ENCODE data around the gene LRRN2. TPM values are rescaled to one million over a fixed set of nuclear protein-coding genes. Genes with fewer than 3 reads are reported as not detected.

Gene LRRN2
- total RNA-seq, 1 experiment from 2014 or later: 0.69 TPM

- no peak for DNase-seq (ENCODE audit: low read depth)
Measured at GRCh38 chr1:204663644-204664383, 21.7 kb downstream of the LRRN2 start.

DNA sequence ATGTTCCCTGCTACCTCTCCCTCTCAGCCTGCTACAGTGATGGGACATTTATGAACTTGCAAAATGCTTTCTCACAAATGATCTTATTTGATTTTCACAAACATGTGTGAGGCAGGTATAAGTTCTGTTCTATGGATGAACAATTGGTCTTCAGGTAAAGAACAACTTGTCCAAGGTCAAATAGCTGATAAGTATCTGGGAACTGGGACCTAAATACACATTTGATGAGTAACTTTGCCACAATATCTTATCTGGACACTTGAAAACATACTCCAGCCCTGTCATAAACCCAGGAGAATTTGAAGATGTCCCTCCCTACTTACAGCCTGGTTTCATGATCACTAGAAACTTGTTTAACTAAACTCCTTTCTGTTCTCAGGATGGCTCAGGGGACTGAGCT is 23.0 kb downstream of the LRRN2 start:
- no peak for DNase-seq (ENCODE audit: low read depth)

DNA sequence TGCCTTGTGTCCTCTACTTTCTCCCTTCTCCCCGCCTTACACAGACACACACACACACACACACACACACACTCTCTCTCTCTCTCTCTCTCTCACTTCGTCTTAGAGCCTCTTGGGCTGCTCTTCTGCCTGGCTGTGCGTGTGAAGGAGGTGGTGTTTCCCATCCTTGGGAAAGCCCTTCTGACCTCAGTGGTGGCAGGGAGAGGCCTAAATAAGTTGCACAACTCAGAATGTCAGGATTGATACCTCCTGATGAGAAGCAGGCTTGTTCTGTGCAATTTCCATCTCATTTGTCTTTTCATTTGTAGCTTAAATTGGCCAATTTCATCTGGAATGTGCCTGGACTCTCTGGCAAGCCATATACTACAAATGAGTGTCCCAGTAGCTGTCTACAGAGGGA is 25.0 kb downstream of the LRRN2 start:
- no peak for DNase-seq (ENCODE audit: low read depth)

GRCh38 chr1:204659056-204659455 is 26.5 kb downstream of the LRRN2 start:
- peak; percentile 41 for DNase-seq (ENCODE audit: low read depth)

DNA sequence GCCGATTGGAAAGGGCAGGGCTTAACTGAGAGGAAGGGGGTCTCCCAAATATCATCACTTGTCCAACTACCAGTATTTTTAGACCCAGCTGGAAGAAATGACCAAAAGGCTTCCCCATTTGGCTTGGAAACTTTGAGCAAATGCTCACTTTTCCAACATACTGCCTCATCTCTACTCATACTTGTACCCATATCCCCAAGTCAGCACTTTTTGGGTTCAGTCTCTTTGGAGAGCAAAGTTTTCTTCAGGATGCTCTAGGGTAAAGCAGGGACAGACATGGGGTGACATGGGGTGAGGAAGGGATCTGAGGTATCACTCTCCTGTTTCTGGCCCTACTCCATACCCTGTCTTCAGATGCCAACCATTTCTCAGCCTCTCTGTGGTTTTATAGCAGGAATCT is 27.2 kb downstream of the LRRN2 start:
- no peak for DNase-seq (ENCODE audit: low read depth)

DNA sequence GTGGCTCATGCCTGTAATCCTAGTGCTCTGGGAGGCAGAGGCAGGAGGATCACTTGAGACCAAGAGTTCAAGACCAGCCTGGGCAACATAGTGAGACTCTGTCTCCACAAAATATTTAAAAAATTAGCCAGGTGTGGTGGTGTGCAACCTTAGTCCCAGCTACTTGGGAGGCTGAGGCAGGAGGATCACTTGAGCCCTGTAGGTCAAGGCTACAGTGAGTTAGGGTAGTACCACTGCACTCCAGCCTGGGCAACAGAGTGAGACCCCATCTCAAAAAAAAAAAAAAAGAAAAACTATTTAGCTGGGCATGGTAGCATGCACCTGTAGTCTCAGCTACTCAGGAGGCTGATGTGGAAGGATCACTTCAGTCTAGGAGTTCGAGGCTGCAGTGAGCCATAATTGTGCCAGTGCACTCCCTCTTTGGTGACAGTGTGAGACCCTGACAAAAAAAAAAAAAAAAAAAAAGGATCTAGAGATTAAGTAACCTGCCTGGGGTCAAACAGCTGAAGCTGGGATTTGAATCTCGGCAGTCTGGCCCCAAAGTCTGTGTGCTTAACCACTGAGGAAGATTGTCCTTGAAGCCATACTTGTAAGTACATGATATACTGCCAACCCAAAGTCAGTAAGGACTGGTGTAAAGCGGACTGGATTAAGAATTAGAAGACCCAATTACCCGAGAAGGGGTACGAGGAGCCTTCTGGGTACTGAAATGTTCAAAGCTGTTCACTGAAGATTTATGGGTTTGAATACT is 31.8 kb downstream of the LRRN2 start:
- DNase-seq (ENCODE audit: low read depth): no peak

DNA sequence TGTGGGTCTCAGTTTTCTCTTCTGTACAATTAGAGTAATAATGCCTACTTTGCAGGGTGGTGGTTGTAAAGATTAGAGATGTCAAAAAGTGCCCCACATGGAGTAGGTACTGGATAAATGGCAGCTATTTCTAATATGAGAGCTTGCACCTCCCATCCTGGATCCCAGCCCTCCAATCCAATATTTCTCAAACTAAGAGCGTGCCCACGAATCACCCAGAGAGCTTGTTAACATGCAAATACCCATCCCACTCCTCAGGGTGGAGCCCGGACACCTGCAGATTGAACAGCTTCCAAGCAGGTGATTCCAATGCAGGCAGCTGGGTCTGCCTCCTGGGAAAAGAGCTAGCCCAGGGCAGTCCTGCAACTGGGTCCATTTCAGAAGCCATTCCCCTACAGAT is 33.0 kb downstream of the LRRN2 start:
- no peak for DNase-seq (ENCODE audit: low read depth)

- no peak for DNase-seq (ENCODE audit: low read depth)
Measured at GRCh38 chr1:204651843-204652421, 33.6 kb downstream of the LRRN2 start.

GRCh38 chr1:204650911-204651570 is 34.5 kb downstream of the LRRN2 start:
- no peak for DNase-seq (ENCODE audit: low read depth)

DNA sequence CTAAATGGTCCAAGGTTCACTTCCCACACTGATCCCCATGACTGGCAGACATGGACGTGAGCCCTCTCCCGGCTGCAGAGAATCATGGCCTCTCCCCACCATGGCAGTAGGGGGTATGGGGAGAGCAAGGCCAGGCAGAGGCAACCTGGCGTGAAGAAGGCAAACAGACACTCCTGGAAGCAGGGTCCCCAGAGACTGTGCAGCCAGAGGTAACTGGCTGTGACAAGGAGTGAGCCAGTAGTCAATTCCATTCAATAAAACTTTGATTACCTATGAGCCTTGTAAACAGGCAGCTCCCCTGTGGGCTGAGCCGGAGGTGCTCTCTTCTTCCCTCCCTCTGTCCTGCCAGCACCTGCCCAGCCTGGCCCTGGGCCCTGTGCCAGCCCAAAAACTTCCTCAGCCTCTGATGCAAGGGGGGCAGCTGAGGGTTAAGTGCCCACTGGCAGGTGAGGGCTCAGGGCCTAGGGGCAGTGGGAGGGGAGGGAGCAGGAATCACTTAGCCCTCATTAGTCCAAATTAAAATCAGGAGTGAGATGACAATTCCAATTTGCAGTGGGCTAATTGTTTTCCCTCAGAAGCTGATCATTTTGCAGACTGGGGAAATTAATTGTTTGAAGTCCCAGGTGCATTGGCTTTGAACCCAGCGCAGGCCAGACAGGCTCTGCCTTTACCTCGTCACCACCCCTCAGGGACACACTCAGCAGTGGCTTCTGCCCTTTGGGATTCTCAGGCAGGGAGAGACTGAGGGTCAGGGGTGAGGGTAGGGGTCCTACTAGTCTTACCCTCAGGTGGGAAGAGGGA is 35.6 kb downstream of the LRRN2 start:
- DNase-seq (ENCODE audit: low read depth): no peak

DNA sequence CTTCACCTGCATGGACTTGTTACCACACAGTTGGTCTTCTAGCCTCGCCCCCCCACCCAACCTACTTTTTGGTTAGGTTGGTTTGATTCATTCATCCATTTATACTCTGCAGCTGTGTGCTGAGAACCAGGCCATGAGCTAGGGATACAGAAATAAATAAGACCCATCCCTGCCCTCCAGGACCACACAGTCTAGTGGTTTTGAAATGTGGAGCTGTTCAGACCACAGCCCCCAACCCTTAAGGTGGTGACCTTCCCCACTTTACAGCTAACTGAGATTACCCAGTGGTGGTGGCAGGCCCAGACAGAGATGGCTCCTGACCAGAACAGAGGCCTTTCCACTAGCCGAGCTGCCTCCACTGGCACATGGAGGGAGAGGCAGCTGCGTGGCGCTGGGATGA is 37.0 kb downstream of the LRRN2 start:
- no peak for DNase-seq (ENCODE audit: low read depth)

DNA sequence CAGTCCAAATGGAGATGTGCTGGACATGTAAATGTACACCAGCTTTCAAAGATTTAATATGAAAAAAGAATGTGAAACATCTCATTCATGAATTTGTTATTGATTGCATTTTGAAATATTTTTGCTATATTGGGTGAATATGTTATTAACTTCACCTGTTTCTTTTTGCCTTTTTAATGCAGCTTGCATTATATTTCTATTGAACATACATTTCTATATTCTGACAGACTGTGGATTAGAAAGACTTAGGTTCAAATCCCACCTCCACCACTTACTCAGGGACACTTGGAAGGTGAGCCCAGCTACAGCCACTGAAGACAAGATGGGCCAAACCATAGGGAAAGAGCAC is 37.8 kb downstream of the LRRN2 start:
- no peak for DNase-seq (ENCODE audit: low read depth)

DNA sequence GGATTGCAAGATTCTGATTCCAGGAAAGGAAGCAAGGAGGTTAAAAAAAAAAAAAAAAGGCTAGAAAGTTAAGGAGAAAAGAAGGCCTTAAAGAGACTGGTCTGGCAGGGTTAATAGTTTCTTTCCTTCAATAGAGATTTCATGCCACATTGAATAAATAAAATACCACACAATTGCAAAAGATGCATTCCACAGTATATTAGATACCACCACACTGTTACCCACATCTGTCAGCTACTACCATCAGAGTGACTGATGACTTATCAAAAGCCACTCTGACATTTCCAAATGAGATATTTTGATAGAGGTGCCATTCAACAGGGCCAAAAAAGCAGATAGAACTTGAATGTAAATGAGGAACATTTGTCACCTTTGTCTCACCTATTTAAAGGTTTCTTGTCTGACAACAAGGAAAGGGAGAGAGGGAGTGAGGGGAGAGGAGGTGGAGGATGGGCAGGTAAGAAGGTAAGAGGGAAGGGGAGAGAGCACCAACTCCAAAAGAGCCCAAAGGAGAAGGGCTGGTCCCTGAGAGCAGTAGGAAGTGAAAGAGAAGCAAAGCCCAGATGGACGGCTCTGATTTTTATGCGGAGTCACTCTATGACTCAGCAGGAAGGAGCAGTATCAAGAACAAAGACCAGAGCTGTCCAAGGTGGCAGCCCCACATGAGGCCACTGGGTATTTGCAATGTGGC is 38.3 kb downstream of the LRRN2 start:
- DNase-seq (ENCODE audit: low read depth): peak; percentile 83

GRCh38 chr1:204645666-204646065 is 39.9 kb downstream of the LRRN2 start:
- no peak for DNase-seq (ENCODE audit: low read depth)

- DNase-seq (ENCODE audit: low read depth): no peak
Measured at GRCh38 chr1:204645251-204645650, 40.3 kb downstream of the LRRN2 start.

DNA sequence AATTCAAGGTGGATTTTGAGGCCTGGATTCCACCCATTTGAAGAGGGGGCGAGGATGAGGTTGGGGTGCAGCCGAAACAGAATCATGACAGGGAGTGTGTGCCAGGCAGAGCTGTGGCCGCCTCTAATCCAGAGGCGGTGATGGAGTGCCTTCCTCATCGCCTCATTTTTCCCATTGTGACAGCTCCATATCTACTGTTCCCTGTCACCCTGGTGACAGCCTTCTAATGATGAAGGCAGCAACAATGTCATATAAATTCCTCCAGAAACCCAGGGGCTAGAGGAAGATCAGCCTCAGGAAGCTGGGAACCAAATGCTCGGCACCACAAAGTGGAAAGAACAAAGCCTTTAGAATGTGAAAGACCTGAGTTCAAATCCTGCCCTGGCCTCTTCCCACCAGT is 42.0 kb downstream of the LRRN2 start:
- DNase-seq (ENCODE audit: low read depth): no peak

- no peak for DNase-seq (ENCODE audit: low read depth)
Measured at GRCh38 chr1:204641936-204642335, 43.6 kb downstream of the LRRN2 start.

- DNase-seq (ENCODE audit: low read depth): no peak
Measured at GRCh38 chr1:204641455-204641854, 44.1 kb downstream of the LRRN2 start.

DNA sequence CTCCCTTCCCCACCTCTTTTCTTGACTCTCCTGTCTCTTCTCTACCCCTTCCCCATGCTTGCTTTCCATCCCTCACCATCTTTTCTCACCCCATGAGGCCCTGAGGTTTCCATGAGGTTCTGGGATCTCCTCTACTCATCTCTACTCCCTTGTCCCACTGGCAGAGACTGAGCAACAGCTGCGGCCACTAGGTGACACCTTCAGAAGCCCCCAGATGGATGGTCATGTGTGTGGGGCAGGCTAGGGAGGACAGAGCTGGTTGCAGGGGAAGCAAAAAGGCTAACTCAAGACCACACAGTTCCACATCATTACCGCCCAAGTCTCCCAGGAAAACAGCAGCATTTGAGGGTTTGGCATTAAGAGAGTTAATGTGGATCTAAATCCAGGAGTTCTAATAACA is 45.0 kb downstream of the LRRN2 start:
- no peak for DNase-seq (ENCODE audit: low read depth)

DNA sequence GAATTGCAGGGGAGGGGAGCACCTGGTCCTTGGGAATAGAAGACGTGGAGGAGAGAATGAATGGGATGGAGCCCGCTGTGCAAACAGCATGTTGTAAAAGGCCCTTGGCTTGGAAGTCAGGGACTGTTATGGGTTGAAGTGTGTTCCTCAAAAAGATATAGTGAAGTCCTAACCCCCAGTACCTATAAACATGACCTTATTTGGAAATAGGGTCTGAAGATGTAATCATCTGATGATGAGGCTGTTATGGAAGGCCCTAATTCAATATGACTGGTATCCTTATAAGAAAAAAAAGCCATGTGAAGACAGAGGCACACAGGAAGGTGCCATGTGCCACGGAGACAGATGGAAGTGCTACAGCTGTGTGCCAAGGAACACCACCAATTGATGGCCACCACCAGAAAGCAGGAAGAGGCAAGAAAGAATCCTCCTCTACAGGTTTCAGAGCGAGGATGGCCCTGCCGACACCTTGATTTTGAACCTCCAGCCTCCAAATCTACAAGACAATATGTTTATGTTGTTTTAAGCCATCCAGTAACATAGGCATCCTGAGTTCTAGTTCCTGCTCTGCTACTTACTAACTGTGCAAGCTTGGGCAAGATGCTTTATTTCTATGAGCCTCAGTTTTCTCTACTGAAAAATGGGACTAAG is 51.2 kb downstream of the LRRN2 start:
- no peak for DNase-seq (ENCODE audit: low read depth)

DNA sequence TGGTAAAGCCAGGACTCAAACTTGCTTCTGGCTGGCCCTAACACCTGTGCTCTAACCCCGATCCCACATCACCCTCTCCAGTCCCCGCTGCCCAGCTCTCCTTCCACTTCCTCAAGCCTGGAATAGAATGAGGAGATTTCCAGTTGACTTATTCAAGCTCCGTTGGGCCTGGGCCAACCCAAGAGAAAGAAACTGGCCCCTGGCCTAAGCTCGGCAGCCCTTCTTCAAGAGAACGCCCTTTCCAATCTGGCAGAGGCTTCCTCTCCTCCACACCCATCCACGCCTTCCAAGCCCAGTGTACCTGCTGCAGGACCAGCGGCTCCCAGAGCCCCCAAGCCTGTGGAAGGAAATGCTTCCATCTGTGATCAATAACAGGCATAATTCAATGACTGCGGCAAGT is 51.9 kb downstream of the LRRN2 start:
- no peak for DNase-seq (ENCODE audit: low read depth)
